GM23338 (cell line): ENCODE data around the gene BICRA. TPM values are rescaled to one million over a fixed set of nuclear protein-coding genes. Genes with fewer than 3 reads are reported as not detected.

Source experiments
- ATAC-seq: fragments of 200-7000 bp; cut with Tn5 transposase; 3 replicates; pipeline ENCODE4 v1.9.1; 2020
- DNase-seq: peaks from one replicate; pipeline ENCODE4 v3.0.0-alpha.2; 2015; ENCODE audit warnings: low spot score
- H2AFZ ChIP-seq: fragments of 200-600 bp; sonication (generic); 2 replicates; pipeline ENCODE4 v1.8.0; 2016; ENCODE audit warnings: antibody characterized with exemption, mild to moderate bottlenecking, moderate library complexity
- H3F3A ChIP-seq: fragments of 200-600 bp; sonication (generic); replicated peaks from 2 replicates; pipeline ENCODE4 v1.8.0; 2017; ENCODE audit warnings: antibody characterized with exemption, mixed run types, low read depth
- H3K27ac ChIP-seq: fragments of 200-600 bp; sonication (generic); 2 replicates; pipeline ENCODE4 v1.6.1; 2016; ENCODE audit warnings: low read depth
- H3K27me3 ChIP-seq: fragments of 200-600 bp; sonication (generic); 2 replicates; pipeline ENCODE4 v1.8.0; 2016; ENCODE audit warnings: mild to moderate bottlenecking, mixed run types, moderate library complexity; ENCODE audit not compliant: insufficient read depth
- H3K36me3 ChIP-seq: fragments of 200-600 bp; sonication (generic); 2 replicates; pipeline ENCODE4 v1.8.0; 2016; ENCODE audit warnings: mild to moderate bottlenecking; ENCODE audit not compliant: insufficient read depth
- H3K4me1 ChIP-seq: fragments of 200-600 bp; sonication (generic); 2 replicates; pipeline ENCODE4 v1.8.0; 2016; ENCODE audit warnings: mild to moderate bottlenecking, moderate library complexity; ENCODE audit not compliant: insufficient read depth
- H3K4me2 ChIP-seq: fragments of 200-600 bp; sonication (generic); 2 replicates; pipeline ENCODE4 v1.7.1; 2017; ENCODE audit warnings: mixed run types
- H3K4me3 ChIP-seq: fragments of 200-600 bp; sonication (generic); 2 replicates; pipeline ENCODE4 v1.6.1; 2016; ENCODE audit warnings: mixed run types
- H3K79me2 ChIP-seq: fragments of 200-600 bp; sonication (generic); replicated peaks from 2 replicates; pipeline ENCODE4 v1.8.0; 2017; ENCODE audit warnings: mild to moderate bottlenecking; ENCODE audit not compliant: insufficient read depth
- H3K9me2 ChIP-seq: fragments of 200-600 bp; sonication (generic); 2 replicates; pipeline ENCODE4 v1.8.0; 2017; ENCODE audit not compliant: insufficient read depth
- H4K20me1 ChIP-seq: fragments of 200-600 bp; sonication (generic); replicated peaks from 2 replicates; pipeline ENCODE4 v1.8.0; 2017; ENCODE audit warnings: mild to moderate bottlenecking; ENCODE audit not compliant: insufficient read depth
- H3K27ac Mint-ChIP-seq: 2 replicates; pipeline ENCODE4 v1.8.0; 2020; ENCODE audit warnings: inconsistent platforms, mild to moderate bottlenecking, moderate library complexity, mixed read lengths
- H3K27me3 Mint-ChIP-seq: 3 replicates; pipeline ENCODE4 v1.8.0; 2022; ENCODE audit warnings: low read depth, mild to moderate bottlenecking, moderate library complexity, mixed read lengths, inconsistent platforms; ENCODE audit not compliant: insufficient read depth, poor library complexity
- H3K36me3 Mint-ChIP-seq: 3 replicates; pipeline ENCODE4 v1.8.0; 2021; ENCODE audit warnings: low read depth, mild to moderate bottlenecking, inconsistent platforms, moderate library complexity, mixed read lengths
- H3K4me1 Mint-ChIP-seq: 3 replicates; pipeline ENCODE4 v1.8.0; 2020; ENCODE audit warnings: mild to moderate bottlenecking, inconsistent platforms, mixed read lengths
- H3K4me3 Mint-ChIP-seq: 3 replicates; pipeline ENCODE4 v1.8.0; 2021; ENCODE audit warnings: moderate library complexity, mild to moderate bottlenecking, inconsistent platforms, mixed read lengths
- H3K9me3 Mint-ChIP-seq: 3 replicates; pipeline ENCODE4 v1.8.0; 2020; ENCODE audit warnings: moderate library complexity, mild to moderate bottlenecking, inconsistent platforms, mixed read lengths
- CREB1 ChIP-seq: fragments of 250-450 bp; sonication (Bioruptor Pico); IDR thresholded peaks from 2 replicates; pipeline ENCODE4 v1.5.0; 2020; ENCODE audit warnings: low read depth, mild to moderate bottlenecking, moderate library complexity
- ETS1 ChIP-seq: IDR thresholded peaks from 2 replicates; pipeline ENCODE4 v1.6.1; 2016; ENCODE audit warnings: antibody characterized with exemption
- EZH2 ChIP-seq: fragments of 200-600 bp; sonication (generic); IDR thresholded peaks from one replicate; pipeline ENCODE4 v1.8.0; 2017; ENCODE audit warnings: antibody characterized with exemption, mild to moderate bottlenecking, low read depth; ENCODE audit not compliant: unreplicated experiment
- EZH2phosphoT487 ChIP-seq: fragments of 200-600 bp; sonication (generic); IDR thresholded peaks from one replicate; pipeline ENCODE4 v1.8.1; 2018; ENCODE audit warnings: antibody characterized with exemption; ENCODE audit not compliant: unreplicated experiment
- JUNB ChIP-seq: IDR thresholded peaks from one replicate; pipeline ENCODE4 v1.6.1; 2016; ENCODE audit warnings: antibody characterized with exemption; ENCODE audit not compliant: unreplicated experiment
- NANOG ChIP-seq: IDR thresholded peaks from 2 replicates; pipeline ENCODE4 v1.6.1; 2016; ENCODE audit warnings: antibody characterized with exemption, borderline replicate concordance
- POLR2AphosphoS5 ChIP-seq: IDR thresholded peaks from 2 replicates; pipeline ENCODE4 v1.6.1; 2016; ENCODE audit warnings: antibody characterized with exemption, low read depth
- REST ChIP-seq: IDR thresholded peaks from one replicate; pipeline ENCODE4 v1.6.1; 2018; ENCODE audit warnings: antibody characterized with exemption; ENCODE audit not compliant: unreplicated experiment
- STAT1 ChIP-seq: IDR thresholded peaks from one replicate; pipeline ENCODE4 v1.6.1; 2016; ENCODE audit warnings: antibody characterized with exemption; ENCODE audit not compliant: unreplicated experiment
- ZNF114 ChIP-seq: fragments of 250-450 bp; sonication (Bioruptor Pico); IDR thresholded peaks from 2 replicates; pipeline ENCODE4 v1.5.0; 2020; ENCODE audit warnings: mild to moderate bottlenecking, moderate library complexity
- ZNF331 ChIP-seq: fragments of 250-450 bp; sonication (Bioruptor Pico); IDR thresholded peaks from 2 replicates; pipeline ENCODE4 v1.5.0; 2020; ENCODE audit warnings: low read depth, mild to moderate bottlenecking, moderate library complexity
- ZNF462 ChIP-seq: fragments of 250-450 bp; sonication (Bioruptor Pico); IDR thresholded peaks from 2 replicates; pipeline ENCODE4 v1.5.0; 2020; ENCODE audit warnings: mild to moderate bottlenecking, moderate library complexity
- polyA plus RNA-seq: library from polyadenylated mRNA; unstranded; fragments of >200 nt; fragmentation: Nextera tagmentation; extraction: Ambion mirVana; gene quantifications from 2 replicates; pipeline ENCODE4 v1.2.1, GENCODE V29; 2016
- total RNA-seq: library from RNA; depleted of rRNA; stranded (reverse); fragments of >200 nt; shearing (Covaris generic); gene quantifications from 2 replicates; pipeline ENCODE4 v1.2.3, GENCODE V29; 2014
- TF ChIP-seq, protein P1 (sequence below), 2 experiments: fragments of 200-600 bp in 1 of 2; sonication (generic) in 1 of 2; conservative IDR thresholded peaks; 2 replicates each; pipeline versions ENCODE4 v1.5.1 to v1.6.1; 2016 to 2017; ENCODE audit warnings: antibody characterized with exemption in 2 of 2, low read depth in 2 of 2, mild to moderate bottlenecking in 2 of 2, moderate library complexity in 1 of 2

BICRA gene
- total and polyA plus RNA-seq, 2 experiments from 2014 or later, result 7.0 to 37.7 TPM

GRCh38 chr19:47607564-47608073 is 1.3 kb upstream of the BICRA start:
- TF ChIP-seq POLR2AphosphoS5 (no peak), REST (no peak), CREB1 (CRISPR knock-in tag) (no peak), ZNF331 (no peak), ZNF114 (CRISPR knock-in tag) (no peak), ZNF462 (CRISPR knock-in tag) (no peak), JUNB (no peak), STAT1 (no peak), EZH2phosphoT487 (no peak), EZH2 (no peak), NANOG (no peak), ETS1 (no peak)
- TF ChIP-seq, protein P1, sequence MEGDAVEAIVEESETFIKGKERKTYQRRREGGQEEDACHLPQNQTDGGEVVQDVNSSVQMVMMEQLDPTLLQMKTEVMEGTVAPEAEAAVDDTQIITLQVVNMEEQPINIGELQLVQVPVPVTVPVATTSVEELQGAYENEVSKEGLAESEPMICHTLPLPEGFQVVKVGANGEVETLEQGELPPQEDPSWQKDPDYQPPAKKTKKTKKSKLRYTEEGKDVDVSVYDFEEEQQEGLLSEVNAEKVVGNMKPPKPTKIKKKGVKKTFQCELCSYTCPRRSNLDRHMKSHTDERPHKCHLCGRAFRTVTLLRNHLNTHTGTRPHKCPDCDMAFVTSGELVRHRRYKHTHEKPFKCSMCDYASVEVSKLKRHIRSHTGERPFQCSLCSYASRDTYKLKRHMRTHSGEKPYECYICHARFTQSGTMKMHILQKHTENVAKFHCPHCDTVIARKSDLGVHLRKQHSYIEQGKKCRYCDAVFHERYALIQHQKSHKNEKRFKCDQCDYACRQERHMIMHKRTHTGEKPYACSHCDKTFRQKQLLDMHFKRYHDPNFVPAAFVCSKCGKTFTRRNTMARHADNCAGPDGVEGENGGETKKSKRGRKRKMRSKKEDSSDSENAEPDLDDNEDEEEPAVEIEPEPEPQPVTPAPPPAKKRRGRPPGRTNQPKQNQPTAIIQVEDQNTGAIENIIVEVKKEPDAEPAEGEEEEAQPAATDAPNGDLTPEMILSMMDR (conservative IDR thresholded peaks at IDR 0.05; ENCODE audit: low read depth in 2 of 2), result no peak
- peaks cover 2% of the 10 kb centered on the region; the same call in 1 of the 2 replicates for H3K9me2 ChIP-seq
- DNase-seq (no peak), ATAC-seq (no peak)
- H3K4me2 ChIP-seq, result peak overlapping the region; percentile 94
- peaks cover 7% of the 10 kb centered on the region for H4K20me1 ChIP-seq
- H3K79me2 ChIP-seq, result peaks cover 45% of the 10 kb centered on the region
- no peaks in the 10 kb centered on the region for H3K27me3 ChIP-seq
- H3K36me3 ChIP-seq, result no peaks in the 10 kb centered on the region; the same call in 1 of the 2 replicates
- H3K36me3 Mint-ChIP-seq, result peaks cover 11% of the 10 kb centered on the region; the same call in 2 of the 3 replicates
- peak overlapping the region; percentile 97 for H3K27ac ChIP-seq
- H3K4me1 ChIP-seq, result peaks cover 23% of the 10 kb centered on the region
- peaks cover 21% of the 10 kb centered on the region for H3K4me1 Mint-ChIP-seq
- peaks cover 12% of the 10 kb centered on the region for H3K27me3 Mint-ChIP-seq
- peak overlapping the region; percentile 99 for H3K4me3 ChIP-seq
- no peaks in the 10 kb centered on the region; the same call in 2 of the 3 replicates for H3K9me3 Mint-ChIP-seq
- H3F3A ChIP-seq, result peaks cover 10% of the 10 kb centered on the region; the same call in 1 of the 2 replicates
- peak overlapping the region; percentile 87 for H3K4me3 Mint-ChIP-seq
- H2AFZ ChIP-seq, result peak overlapping the region; percentile 32; the same call in 1 of the 2 replicates
- peak overlapping the region; percentile 91 for H3K27ac Mint-ChIP-seq
